SIG-M5 treated with dmso at 0.1 percent for 504 hours (cell line): ENCODE measurements around the gene ALPK1.
A peak's percentile ranks its signal among the peaks of the same experiment; 100 is the strongest.
"Not testable (repeated sequence)": the region's sequence is repeated elsewhere in the genome, so short reads cannot be mapped to it uniquely, and the experiment has no call there.

ENCODE experiments used
- DNase-seq: peaks from one replicate; lab custom pipeline; 2025; ENCODE audit not compliant: unreplicated experiment; lab: John Stamatoyannopoulos, UW

ALPK1 gene

DNA sequence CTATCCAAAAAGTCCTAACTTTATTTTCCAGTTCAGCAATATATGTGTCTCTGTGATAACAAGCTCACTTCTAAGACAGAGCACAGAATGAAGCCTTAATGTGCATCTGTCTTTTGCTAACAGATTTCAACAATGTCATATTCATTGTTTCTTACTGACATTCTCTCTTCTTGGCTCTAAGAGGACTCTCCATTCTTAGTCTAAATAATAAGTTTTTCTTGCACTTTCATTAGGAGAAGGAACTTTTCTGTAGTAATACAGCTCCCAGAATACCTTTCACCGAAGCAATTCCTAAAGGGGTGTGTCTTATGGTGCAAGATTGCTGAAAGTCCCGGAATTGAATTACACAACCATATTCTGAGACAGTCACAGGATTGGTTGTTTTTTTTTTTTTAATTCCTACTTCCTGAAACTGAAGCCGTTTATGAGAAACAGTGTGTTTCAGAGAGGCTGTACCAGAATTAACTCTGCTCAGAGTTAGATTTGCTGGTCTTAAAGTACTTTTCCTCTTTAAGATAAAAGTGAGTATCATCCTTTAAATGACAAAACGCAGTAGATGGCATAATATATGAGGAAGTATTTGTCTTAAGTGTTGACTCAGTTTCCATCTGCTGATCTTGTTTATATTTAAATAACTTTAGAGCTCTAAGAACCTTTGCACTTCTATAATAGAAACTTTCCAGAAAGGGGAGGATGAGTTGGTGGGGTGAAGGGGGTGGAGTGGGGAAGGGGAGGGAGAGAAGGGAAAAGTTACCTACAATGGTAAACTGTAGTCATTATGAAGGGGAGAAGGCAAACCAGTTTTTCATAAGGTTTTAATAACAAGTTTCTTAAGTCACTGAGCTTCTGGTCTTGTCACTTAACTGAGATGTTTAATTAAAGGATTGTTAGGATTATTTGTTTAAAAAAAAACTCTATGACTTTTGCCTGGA, at the start of gene ALPK1:
ALPK1 (plus strand) TSS at position 421 of the 932 bp plus-strand sequence.
- peak; percentile 92 for DNase-seq

DNA sequence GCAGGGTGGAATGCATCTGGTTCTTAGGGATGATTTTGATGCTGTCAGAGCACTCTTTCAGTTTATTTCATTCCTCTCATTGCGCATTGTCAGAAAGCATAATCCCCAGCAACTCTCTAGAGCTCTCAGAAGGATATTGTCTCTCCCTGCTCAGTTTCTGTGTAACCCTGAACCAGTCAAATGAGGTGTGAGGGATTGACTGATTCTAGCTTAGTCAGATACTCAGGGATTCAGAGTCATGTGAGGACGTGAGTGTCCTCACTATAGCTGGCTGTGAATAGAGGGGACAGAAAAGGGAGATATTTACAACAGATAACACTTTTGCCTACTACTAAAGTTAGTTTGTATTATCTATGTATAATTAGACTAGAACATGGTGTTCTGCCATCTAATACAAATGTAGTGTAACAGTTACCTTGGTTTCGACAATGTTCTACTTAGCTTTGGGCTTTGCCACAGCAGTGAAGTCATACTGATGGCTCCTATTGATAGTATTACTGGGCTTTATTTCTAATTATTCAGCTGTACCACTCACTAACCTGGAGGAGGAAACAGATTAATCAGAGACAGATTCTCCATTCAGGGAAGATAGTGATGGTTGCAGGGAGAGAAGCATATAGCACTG, 46.0 kb upstream of the ALPK1 start:
- no peak for DNase-seq

DNA sequence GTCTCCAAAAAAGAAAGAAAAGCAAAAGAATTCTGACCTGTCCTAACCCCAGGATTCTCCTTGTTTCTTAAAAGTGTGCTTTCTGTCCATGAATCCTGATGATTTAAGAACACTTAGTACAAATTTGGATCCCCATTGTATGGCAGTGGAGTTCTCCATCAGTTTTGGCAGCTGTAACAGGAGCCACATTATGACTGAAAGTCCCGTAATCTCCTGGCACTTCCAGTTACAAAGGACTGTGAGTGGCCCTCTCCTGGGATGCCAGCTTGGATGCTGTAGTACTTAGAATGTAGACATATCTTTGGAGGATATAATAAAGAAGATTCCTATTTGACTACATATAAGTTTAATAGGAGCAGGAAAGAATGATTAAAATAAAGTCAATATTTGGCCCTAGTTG, 44.9 kb upstream of the ALPK1 start:
- no peak for DNase-seq

DNA sequence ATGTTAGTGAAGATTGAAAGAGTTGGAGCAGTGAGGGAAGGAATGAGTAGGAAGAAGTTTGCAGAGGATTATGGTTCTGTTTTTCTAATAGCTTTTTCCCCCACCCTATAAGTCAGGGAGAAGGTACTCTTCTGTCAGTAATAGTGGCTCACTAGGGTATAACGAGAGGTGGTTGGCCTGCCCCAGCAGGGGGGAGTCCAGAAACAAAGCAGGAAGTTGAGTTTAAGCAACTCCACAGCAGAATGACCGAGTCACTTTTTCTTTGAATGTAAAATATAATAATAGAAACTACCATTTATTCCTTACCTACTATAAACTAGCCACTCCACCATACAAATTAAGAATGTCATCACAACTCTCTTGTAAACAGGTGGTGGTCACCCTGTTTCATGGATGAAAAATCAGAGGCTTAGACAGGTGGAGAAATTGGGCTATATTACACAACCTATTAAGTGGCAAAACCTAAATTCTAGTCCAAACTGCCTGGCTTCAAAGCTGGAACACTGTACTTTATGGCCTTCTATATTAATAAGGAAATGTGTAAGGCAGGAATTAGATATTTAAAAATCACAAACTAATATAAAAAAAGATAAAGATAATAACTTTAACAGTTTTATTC, 43.7 kb upstream of the ALPK1 start:
- DNase-seq: peak; percentile 73

DNA sequence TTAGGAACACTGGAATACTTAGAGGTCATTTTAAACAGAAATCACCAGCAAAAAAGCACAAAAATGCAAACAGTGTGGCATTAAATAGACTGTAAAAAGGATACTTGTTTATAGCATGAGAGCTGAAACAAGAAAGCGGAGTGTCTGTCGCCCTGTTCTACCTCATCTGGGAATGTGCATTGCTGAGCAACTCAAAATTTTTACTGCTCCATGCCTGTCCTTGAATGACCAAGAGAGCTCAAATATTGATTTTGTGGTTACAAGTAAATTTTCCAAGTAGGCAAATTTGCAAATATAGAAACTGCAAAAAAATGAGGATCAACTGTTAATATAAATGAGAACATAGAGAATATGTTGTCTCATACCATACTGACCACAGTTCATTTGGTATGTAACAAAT, 40.1 kb upstream of the ALPK1 start:
- no peak for DNase-seq

DNA sequence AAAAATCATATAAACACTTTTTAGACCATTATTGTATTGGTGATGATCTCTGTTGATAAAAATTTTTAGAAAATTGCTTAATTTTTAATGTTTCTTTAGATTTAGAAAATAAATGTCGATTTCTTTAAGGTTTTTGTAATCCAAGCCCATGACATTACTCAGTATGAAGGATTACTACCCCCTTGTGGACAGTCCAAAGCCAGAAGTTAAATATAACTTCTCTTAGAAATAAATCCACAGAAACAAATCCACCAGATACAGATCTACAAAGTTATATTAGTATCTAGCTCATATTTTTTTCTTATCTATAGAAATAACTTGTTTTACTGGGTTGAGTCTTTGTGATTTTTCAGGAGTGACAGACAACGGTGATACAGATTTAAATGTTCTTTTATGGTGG, 30.3 kb upstream of the ALPK1 start:
- peak; percentile 4 for DNase-seq

DNA sequence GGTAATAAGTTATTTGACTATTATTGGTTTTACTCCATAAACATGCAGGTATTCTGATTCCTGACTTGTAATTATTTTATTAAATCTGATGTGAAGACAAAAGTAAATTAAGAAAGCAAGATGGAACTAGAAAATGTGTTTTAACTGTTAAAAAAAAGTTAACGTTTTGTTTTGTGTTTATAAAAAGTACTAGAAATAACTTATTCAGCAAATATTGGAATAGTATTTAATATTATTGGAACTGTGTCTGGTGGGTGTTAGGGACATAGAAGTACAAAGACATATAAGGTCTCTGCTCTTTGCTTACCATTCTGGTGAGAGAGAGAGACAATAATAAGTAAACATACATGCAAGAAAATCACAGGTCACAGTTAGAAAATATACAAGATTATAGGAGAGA, 27.1 kb upstream of the ALPK1 start:
- DNase-seq: no peak

DNA sequence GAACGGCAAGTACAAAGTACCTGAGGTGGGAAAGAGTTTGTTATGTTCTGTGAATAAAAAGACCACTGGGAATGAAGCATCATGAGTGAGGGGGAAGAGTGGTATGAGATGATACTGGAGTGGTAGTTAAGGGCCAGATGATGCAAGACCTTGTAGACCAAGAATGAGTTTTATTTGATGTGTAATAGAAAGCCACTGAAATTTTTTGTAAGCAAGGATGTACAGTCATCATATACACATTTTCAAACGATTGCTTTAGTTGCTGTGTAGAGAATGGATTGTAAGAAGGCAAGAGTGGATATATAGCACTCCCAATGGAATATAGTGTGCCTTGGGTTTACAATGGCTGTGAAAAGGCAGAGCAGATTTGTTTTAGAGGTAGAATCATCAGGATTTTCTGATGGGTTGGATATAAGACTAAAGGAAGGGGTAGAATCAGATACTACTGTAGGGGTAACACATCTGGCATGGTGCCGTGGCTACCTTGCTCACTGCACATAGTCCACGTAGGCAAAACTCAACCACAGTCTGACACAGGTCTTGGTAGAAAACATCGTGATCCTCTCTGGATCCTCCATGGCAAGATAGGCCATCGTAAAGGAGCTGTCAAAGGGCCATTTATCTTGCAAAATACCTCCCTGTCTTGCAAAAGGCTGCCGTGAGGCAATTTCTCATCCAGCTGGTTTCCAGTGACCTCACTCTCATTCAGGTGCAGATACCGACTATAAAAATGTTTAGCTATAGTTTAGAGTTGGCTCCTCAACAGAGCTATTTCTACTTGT, 26.3 kb upstream of the ALPK1 start:
- DNase-seq: peak; percentile 14

DNA sequence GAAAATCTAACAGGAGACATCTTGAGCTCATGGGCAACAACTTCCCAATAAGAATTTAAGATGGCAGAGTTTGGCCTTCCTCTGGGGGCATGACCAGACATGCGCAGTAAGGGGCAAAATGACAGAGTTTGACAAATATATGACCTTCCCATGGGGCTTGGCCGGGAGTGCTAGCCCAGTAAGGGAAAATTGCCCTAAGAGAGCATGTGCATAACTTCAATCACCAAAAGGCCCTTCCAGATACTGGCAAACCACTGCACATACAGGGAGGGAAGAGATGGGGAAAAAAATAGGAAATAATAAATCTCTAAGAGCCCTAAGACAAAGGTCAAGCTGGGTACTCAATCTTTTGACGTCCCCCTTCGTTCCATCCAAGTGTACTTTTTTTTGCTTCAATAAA, 24.9 kb upstream of the ALPK1 start:
- DNase-seq: no peak

DNA sequence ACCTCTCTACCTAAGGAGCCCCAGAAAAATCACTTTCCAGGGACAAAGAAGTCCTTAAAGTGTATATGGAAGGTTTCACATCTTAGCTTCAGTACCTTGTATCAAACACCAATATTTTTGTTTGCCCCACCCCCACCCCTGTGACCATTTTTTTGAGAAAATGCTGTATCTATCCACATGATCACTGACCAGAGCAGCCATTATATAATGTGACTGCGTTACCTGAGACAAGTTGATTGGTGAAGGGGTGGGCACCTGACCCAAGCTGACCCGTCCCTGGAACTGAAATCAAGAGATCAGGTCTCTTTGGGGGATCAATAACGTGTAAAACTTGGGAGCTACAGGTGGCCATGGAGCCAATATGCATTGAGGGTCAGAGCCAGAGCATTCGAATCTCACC, 22.2 kb upstream of the ALPK1 start:
- no peak for DNase-seq

DNA sequence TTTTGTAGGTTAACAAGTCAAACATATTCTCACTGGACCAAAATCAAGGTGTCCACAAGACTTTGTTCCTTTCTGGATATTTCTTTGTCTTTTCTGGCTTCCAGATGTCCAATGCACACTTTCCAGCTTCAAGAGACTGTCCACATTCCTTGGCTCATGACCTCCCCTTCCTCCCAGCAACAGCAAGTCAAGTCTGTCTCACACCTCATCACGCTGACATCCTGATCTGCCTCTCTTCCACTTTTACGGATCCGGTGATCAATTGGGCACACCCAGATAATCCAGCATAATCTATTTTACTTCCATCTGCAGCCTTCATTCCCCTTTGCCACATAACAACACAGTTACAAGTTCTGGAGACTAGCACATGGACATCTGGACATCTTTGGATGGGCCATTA, 21.1 kb upstream of the ALPK1 start:
- no peak for DNase-seq

DNA sequence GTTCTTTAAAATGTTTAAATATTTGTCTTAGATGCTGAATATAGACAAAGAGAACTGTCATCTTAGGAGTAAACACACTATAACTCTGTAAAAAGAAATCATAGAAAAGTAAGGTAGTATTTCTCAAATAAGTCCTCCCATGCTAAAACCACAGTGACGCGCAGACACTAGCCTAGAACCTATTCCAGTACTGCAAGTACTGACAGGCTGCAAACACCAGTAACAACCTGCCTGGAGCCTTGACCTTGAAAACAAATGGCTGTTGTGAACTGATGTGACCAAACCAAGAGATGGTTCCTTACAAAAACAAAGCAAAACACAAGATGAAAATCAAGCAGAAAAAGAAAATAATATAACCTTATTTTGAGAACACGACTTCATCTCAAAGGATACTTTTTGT, 19.9 kb upstream of the ALPK1 start:
- DNase-seq: no peak

DNA sequence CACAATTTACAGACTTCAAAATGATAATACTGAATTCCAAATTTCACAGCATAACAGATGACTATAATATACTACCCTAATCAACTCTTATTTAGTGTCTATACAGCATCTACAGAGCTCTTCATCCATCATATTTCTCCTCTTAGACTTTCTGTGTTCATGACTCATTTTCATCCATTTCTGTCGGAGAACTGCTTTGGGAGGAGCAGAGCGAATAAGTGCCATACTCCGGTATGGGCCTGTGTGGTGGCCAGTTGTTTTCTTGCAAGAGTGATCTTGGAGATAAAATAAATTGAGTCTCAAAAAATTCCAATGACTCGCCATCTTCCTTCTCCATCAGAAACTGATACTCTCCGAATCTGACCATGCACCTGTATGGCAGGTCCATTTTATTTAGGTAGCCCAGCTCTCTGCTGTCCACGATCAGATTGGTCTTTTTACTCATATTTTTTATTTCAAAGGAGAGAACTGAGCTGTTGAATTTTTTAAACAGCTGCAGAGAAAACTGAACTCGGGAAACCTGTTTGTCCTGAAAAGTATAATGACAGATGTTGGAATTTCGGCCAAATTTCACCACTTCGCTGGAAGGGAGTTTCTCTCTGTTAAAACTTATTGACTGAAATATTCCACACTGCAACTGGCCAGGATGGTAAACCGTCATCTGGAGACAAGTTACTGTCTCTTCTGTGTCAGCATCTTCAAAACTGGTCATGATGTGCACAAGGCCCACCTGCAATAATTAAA, 19.3 kb upstream of the ALPK1 start:
- no peak for DNase-seq

DNA sequence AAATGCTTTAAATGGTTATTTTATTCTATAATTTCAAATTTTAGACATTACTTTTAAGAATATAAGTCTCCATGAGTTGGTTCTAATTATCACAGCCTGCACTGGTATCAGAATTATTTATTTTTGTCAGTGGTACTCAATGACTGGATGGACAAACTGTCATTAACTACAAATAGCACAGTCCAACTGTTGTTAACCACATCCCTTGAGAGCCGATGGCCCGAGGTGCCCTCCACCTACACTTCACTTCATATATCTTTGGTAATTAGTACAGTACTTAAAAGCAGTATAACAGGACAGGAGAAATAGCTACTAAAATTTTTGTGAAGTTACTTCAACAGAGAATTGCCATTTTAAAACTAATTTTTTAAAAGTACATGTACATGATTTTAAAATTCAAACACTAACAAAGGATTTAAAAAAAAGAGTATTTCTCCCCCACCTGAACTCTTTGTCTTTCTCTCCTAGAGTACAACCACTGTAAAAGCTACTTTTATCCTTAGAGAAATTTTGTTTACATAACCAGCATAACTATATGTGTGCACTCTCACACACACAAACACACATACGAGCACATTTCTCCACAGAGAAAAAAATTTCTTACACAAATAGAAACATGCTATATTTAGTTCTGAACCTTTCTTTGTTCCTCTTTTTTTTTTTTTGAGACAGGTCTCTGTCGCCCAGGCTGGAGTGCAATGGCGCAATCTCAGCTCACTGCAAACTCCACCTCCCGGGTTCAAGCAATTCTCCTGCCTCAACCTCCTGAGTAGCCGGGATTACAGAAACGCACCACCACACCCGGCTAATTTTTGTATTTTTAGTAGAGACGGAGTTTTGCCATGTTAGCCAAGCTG, 17.9 kb upstream of the ALPK1 start:
- peak; percentile 87 for DNase-seq

DNA sequence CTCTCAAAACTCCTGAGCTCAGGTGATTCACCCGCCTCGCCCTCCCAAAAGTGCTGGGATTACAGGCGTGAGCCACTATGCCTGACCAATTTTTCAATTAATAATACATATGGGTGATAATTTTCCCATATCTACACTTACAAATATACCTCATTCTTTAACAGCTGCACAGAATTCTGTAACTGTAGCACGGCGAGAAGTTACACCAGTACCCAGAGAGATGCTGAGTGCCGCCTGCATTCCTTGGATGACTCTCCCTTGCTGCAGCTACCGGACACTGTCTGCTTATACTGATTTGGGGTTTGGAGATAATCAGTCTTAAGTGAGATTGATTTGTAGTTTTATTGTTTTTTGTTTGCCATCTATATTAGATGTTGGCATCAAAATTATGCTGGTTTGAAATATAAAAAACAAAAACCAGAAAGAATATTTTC, 17.3 kb upstream of the ALPK1 start:
- peak; percentile 32 for DNase-seq

DNA sequence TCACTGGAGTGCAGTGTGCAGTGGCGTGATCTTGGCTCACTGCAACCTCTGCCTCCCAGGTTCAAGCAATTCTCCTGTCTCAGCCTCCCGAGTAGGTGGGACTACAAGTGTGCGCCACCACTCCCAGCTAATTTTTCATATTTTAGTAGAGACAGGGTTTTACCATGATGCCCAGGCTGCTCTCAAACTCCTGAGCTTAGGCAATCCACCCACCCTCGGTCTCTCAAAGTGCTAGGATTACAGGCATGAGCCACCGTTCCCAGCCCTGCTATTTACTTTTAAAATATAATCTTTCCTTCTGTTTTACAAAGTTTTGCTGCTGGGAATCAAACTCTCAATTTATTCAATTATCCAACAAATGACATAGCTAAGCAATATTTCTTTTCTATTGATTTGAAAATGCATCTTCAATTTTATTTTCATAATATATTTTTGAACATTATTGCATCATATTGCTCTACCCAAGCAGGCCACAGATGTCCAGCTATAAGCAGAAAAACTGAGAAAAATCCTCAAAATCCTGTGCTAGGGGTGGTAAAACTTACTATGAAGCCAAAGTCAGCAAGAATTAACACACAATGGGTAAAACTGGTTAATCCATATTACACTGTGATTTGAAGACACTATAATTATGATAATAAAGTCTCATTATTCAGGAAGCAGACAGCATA, 16.6 kb upstream of the ALPK1 start:
- no peak for DNase-seq

DNA sequence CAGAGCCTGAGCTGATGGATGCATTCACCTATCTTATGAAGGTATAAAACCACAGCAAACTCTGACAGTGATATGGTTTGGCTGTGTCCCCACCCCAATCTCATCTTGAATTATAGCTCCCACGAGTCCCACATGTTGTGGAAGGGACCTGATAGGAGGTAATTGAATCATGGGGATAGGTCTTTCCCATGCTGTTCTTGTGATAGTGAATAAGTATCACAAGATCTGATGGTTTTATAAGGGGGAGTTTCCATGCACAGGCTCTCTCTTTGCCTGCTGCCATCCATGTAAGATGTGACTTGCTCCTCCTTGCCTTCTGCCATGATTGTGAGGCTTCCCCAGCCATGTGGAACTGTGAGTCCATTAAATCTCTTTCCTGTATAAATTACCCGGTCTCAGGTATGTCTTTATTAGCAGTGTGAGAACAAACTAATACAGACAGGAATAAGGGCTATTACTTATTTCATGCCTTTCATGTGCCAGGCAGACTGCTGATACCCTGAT, 15.2 kb upstream of the ALPK1 start:
- not testable (repeated sequence) for DNase-seq

DNA sequence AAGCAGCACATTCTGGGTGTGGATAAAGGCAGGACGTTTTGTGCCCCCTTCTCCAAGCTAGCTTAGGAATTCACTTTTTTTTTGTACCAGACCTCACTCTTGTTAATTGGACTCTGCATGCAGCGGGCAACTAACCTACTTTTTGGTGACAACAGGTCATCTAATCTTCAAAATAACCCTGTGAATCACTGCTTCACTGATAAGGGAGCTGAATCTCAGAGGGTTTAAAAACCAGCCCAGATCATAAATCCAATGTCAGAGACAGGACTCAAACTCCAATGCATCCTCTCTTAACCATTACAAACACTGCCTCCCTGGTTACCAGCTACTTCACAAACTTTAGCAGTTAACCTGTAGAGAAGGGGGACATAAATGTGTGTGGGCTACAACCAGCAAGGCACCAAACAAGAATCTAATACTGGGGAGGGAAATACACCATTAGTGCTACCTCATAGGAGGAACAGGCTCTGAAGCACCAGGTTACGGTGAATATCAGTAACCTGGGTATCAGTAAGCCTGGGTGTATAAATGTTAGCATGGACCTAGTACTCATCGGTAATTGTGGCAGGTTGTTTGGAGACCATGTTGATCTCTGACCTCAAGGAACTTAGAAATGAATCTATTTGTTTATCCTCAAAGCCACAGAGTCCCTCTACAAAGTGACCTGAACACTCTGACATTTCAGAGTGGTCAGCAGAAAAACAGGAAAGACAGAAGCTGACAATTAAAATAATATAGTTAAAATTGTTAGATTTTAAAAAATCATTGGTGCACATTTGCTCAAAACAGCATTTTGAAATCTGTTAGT, 14.1 kb upstream of the ALPK1 start:
- no peak for DNase-seq
